22Rv1 (cell line): ENCODE data around the gene TAS1R1.

Experiments
- CTCF ChIP-seq: fragments of 450-650 bp; IDR thresholded peaks from 2 replicates; pipeline ENCODE4 v1.5.1; 2017; ENCODE audit warnings: mild to moderate bottlenecking
- ZFX ChIP-seq: fragments of 450-650 bp; IDR thresholded peaks from 2 replicates; pipeline ENCODE4 v1.6.1; 2017; ENCODE audit warnings: antibody characterized with exemption, borderline replicate concordance

- TF ChIP-seq CTCF (no peak), ZFX (no peak)
Measured at GRCh38 chr1:6507461-6507911, 47.6 kb upstream of the TAS1R1 start.
